SK-N-SH (cell line): ENCODE data around the gene MBP. TPM values are rescaled to one million over a fixed set of nuclear protein-coding genes. Genes with fewer than 3 reads are reported as not detected.

Experiments used
- CTCF ChIA-PET: fragments of 300-600, 350-600 bp; formaldehyde crosslinking; extraction: SDS; loops from one replicate; lab custom pipeline; 2021; lab: Yijun Ruan, JAX
- POLR2A ChIA-PET: fragments of 350-600 bp; sonication (Branson Sonifier 250); formaldehyde crosslinking; extraction: SDS; loops from one replicate; lab custom pipeline; 2020; ENCODE audit warnings: antibody characterized with exemption, inconsistent platforms; lab: Yijun Ruan, JAX
- DNase-seq: peaks from one replicate; pipeline ENCODE4 v3.0.0; 2012
- H2AFZ ChIP-seq: fragments of 200-600 bp; sonication (generic); 2 replicates; pipeline ENCODE4 v1.8.1; 2016; ENCODE audit warnings: antibody characterized with exemption, mild to moderate bottlenecking, low read depth
- H3F3A ChIP-seq: fragments of 200-600 bp; sonication (generic); replicated peaks from 2 replicates; pipeline ENCODE3; 2016; ENCODE audit warnings: antibody characterized with exemption, mild to moderate bottlenecking; ENCODE audit not compliant: insufficient read depth
- H3K27ac ChIP-seq, 2 experiments: fragments of 200-500 bp in 1 of 2; fragments of 200-600 bp in 1 of 2; sonication (Bioruptor generic) in 1 of 2; sonication (generic), shearing (Covaris generic) in 1 of 2; 2 replicates each; pipeline versions ENCODE4 v1.5.1 to v1.6.1; 2014 to 2016; ENCODE audit warnings: low read depth in 2 of 2, inconsistent platforms in 1 of 2, low read length in 1 of 2, mild to moderate bottlenecking in 1 of 2, mixed read lengths in 1 of 2
- H3K27me3 ChIP-seq: fragments of 200-600 bp; sonication (generic), shearing (Covaris generic); 2 replicates; pipeline ENCODE4 v1.6.1; 2016; ENCODE audit warnings: mixed run types; ENCODE audit not compliant: insufficient read depth
- H3K36me3 ChIP-seq, 2 experiments: fragments of 200-500 bp in 1 of 2; fragments of 200-600 bp in 1 of 2; sonication (Bioruptor generic) in 1 of 2; sonication (generic) in 1 of 2; replicated peaks in 1 of 2; 2 replicates each; pipeline versions ENCODE3 to v1.5.1; 2014 to 2016; ENCODE audit warnings: low read length in 1 of 2, mild to moderate bottlenecking in 1 of 2; ENCODE audit not compliant: insufficient read depth in 2 of 2, control insufficient read depth in 1 of 2
- H3K4me1 ChIP-seq, 2 experiments: fragments of 200-500 bp in 1 of 2; fragments of 200-600 bp in 1 of 2; sonication (Bioruptor generic) in 1 of 2; sonication (generic), shearing (Covaris generic) in 1 of 2; 2 replicates each; pipeline versions ENCODE4 v1.5.1 to v1.6.1; 2014 to 2016; ENCODE audit warnings: low read depth in 1 of 2, low read length in 1 of 2, mixed run types in 1 of 2; ENCODE audit not compliant: insufficient read depth in 2 of 2, control insufficient read depth in 1 of 2
- H3K4me2 ChIP-seq: fragments of 200-600 bp; sonication (generic), shearing (Covaris generic); 2 replicates; pipeline ENCODE4 v1.6.1; 2017; ENCODE audit warnings: mixed run types
- H3K4me3 ChIP-seq, 2 experiments: fragments of 200-500 bp in 1 of 2; fragments of 200-600 bp in 1 of 2; sonication (Bioruptor generic) in 1 of 2; sonication (generic), shearing (Covaris generic) in 1 of 2; 2 replicates each; pipeline versions ENCODE4 v1.5.1 to v1.8.1; 2014 to 2016; ENCODE audit warnings: low read depth in 2 of 2, inconsistent platforms in 1 of 2, low read length in 1 of 2, mild to moderate bottlenecking in 1 of 2, mixed read lengths in 1 of 2, moderate library complexity in 1 of 2
- H3K79me2 ChIP-seq: fragments of 200-600 bp; sonication (generic); 2 replicates; pipeline ENCODE4 v1.8.1; 2017; ENCODE audit warnings: mild to moderate bottlenecking; ENCODE audit not compliant: insufficient read depth
- H3K9ac ChIP-seq: fragments of 200-600 bp; sonication (generic); 2 replicates; pipeline ENCODE4 v1.6.1; 2017; ENCODE audit warnings: mixed run types
- H3K9me2 ChIP-seq: fragments of 200-600 bp; sonication (generic); 2 replicates; pipeline ENCODE4 v1.6.1; 2017; ENCODE audit warnings: mixed run types
- H3K9me3 ChIP-seq: fragments of 200-600 bp; sonication (generic); 2 replicates; pipeline ENCODE4 v1.6.1; 2017; ENCODE audit warnings: mixed run types, mild to moderate bottlenecking, moderate library complexity
- H4K20me1 ChIP-seq: fragments of 200-600 bp; sonication (generic); 2 replicates; pipeline ENCODE4 v1.6.1; 2017; ENCODE audit warnings: mild to moderate bottlenecking, mixed run types; ENCODE audit not compliant: insufficient read depth
- CHD2 ChIP-seq: fragments of 150-350 bp; IDR thresholded peaks from 2 replicates; pipeline ENCODE4 v1.6.1; 2018; ENCODE audit warnings: low read length; ENCODE audit not compliant: partially characterized antibody
- ELF1 ChIP-seq: IDR thresholded peaks from 2 replicates; pipeline ENCODE4 v1.4.0; 2012
- EZH2phosphoT487 ChIP-seq: fragments of 200-600 bp; sonication (generic); IDR thresholded peaks from 2 replicates; pipeline ENCODE4 v1.6.1; 2017; ENCODE audit warnings: low read depth, mixed run types, mild to moderate bottlenecking, antibody characterized with exemption, moderate library complexity, borderline replicate concordance
- FOXJ3 ChIP-seq: sonication (generic); formaldehyde crosslinking; IDR thresholded peaks from 2 replicates; pipeline ENCODE4 v1.5.1; 2020; ENCODE audit warnings: mild to moderate bottlenecking, missing genetic modification reagents
- GATA2 ChIP-seq: sonication (generic); formaldehyde crosslinking; IDR thresholded peaks from 2 replicates; pipeline ENCODE4 v1.5.0; 2020; ENCODE audit warnings: mild to moderate bottlenecking, missing genetic modification reagents
- JUND ChIP-seq: IDR thresholded peaks from 2 replicates; pipeline ENCODE4 v1.4.0; 2012
- MEF2A ChIP-seq: IDR thresholded peaks from 2 replicates; pipeline ENCODE4 v1.4.0; 2012; ENCODE audit warnings: low read depth, borderline replicate concordance
- MXI1 ChIP-seq: IDR thresholded peaks from 2 replicates; pipeline ENCODE4 v1.6.1; 2012; ENCODE audit warnings: mild to moderate bottlenecking, low read depth, low read length, improper control_type of control experiment
- NRF1 ChIP-seq: IDR thresholded peaks from 2 replicates; pipeline ENCODE4 v1.6.1; 2012; ENCODE audit warnings: low read depth, mild to moderate bottlenecking, low read length
- RFX5 ChIP-seq: IDR thresholded peaks from 2 replicates; pipeline ENCODE4 v1.6.1; 2012; ENCODE audit warnings: mild to moderate bottlenecking, improper control_type of control experiment, low read length
- RXRA ChIP-seq: IDR thresholded peaks from 2 replicates; pipeline ENCODE4 v1.4.0; 2012; ENCODE audit warnings: low read depth, mild to moderate bottlenecking, borderline replicate concordance
- SMC3 ChIP-seq: IDR thresholded peaks from 2 replicates; pipeline ENCODE4 v1.6.1; 2012; ENCODE audit warnings: low read depth, low read length, improper control_type of control experiment
- TEAD4 ChIP-seq: IDR thresholded peaks from 2 replicates; pipeline ENCODE4 v1.4.0; 2012; ENCODE audit warnings: mild to moderate bottlenecking, borderline replicate concordance; ENCODE audit not compliant: insufficient read depth
- WGBS: methylation state at CpG from one replicate; pipeline ENCODE4 v1.1.6; 2017; ENCODE audit warnings: low lambda C conversion rate; 5-methylcytosine and 5-hydroxymethylcytosine counted together
- polyA plus RNA-seq, 3 experiments: library from polyadenylated mRNA; depleted of rRNA; stranded (reverse); fragments of >200 nt; gene quantifications; 2 replicates each; pipeline ENCODE4 v1.2.3, GENCODE V29; 2012
- TF ChIP-seq, protein P1 (sequence below): IDR thresholded peaks from 2 replicates; pipeline ENCODE4 v1.6.1; 2012; ENCODE audit warnings: mild to moderate bottlenecking, low read depth, low read length, moderate library complexity
- TF ChIP-seq, protein P2 (sequence below): IDR thresholded peaks from 2 replicates; pipeline ENCODE4 v1.4.0; 2012; ENCODE audit warnings: low read depth, borderline replicate concordance
- TF ChIP-seq, protein P3 (sequence below): IDR thresholded peaks from 2 replicates; pipeline ENCODE4 v1.4.0; 2012; ENCODE audit warnings: low read depth, borderline replicate concordance
- TF ChIP-seq, protein P4 (sequence below): fragments of 200-600 bp; sonication (generic); IDR thresholded peaks from 2 replicates; pipeline ENCODE4 v1.6.1; 2017; ENCODE audit warnings: antibody characterized with exemption, mild to moderate bottlenecking, moderate library complexity
- TF ChIP-seq, protein P5 (sequence below): IDR thresholded peaks from 2 replicates; pipeline ENCODE4 v1.4.0; 2012; ENCODE audit warnings: low read depth
- TF ChIP-seq, protein P6 (sequence below): fragments of 150-350 bp; IDR thresholded peaks from 2 replicates; pipeline ENCODE4 v1.6.1; 2017; ENCODE audit warnings: antibody characterized with exemption, low read length, low read depth, borderline replicate concordance

Gene MBP
- polyA plus RNA-seq, 1 of the 3 experiments (the other 2 are of a cell fraction) = 1.6 TPM

DNA sequence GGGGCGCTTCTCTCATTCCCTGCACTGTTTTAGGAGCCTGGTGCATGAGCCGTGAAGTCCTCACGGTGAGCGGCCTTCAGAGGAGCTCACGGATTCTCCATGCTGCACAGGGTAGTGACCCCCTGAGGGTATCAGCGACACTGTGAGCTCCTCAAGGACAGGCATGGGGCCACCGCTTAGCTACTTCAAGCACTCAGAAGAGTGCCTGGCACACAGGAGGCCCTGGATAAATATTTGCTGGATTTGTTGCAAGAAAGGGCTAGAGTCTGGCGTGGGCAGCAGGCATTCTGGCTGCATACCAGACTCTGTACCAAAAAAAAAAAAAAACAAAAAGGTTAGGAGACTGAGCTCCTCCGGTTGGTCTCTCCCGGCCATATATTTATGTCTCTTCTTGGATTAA is 5.7 kb upstream of the MBP start:
- TF ChIP-seq TEAD4 (no peak), JUND (no peak), ELF1 (no peak), RFX5 (no peak)
- TF ChIP-seq, protein P1, sequence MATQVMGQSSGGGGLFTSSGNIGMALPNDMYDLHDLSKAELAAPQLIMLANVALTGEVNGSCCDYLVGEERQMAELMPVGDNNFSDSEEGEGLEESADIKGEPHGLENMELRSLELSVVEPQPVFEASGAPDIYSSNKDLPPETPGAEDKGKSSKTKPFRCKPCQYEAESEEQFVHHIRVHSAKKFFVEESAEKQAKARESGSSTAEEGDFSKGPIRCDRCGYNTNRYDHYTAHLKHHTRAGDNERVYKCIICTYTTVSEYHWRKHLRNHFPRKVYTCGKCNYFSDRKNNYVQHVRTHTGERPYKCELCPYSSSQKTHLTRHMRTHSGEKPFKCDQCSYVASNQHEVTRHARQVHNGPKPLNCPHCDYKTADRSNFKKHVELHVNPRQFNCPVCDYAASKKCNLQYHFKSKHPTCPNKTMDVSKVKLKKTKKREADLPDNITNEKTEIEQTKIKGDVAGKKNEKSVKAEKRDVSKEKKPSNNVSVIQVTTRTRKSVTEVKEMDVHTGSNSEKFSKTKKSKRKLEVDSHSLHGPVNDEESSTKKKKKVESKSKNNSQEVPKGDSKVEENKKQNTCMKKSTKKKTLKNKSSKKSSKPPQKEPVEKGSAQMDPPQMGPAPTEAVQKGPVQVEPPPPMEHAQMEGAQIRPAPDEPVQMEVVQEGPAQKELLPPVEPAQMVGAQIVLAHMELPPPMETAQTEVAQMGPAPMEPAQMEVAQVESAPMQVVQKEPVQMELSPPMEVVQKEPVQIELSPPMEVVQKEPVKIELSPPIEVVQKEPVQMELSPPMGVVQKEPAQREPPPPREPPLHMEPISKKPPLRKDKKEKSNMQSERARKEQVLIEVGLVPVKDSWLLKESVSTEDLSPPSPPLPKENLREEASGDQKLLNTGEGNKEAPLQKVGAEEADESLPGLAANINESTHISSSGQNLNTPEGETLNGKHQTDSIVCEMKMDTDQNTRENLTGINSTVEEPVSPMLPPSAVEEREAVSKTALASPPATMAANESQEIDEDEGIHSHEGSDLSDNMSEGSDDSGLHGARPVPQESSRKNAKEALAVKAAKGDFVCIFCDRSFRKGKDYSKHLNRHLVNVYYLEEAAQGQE = no peak
- ChIA-PET CTCF (no interaction called here), POLR2A (interaction anchor here (0.6 kb wide), 2 partner anchors 9 to 60 kb away, joined by 4 read pairs; no protein-coding TSS in a partner anchor)
- no peak for DNase-seq
- WGBS = 79% methylated on average over 5 of the region's 10 CpGs
- Histone ChIP-seq H3K9me2 (no peaks in the 10 kb centered on the region), H4K20me1 (no peaks in the 10 kb centered on the region), H3K27me3 (no peaks in the 10 kb centered on the region), H3K9me3 (no peaks in the 10 kb centered on the region), H3K9ac (no peak overlapping the region), H3K4me1 (no peaks in the 10 kb centered on the region), H2AFZ (no peak overlapping the region), H3K79me2 (no peaks in the 10 kb centered on the region), H3K4me3 (no peak overlapping the region), H3K4me2 (no peak overlapping the region), H3K36me3 (no peaks in the 10 kb centered on the region), H3F3A (peaks cover 4% of the 10 kb centered on the region), H3K27ac (no peak overlapping the region)

DNA sequence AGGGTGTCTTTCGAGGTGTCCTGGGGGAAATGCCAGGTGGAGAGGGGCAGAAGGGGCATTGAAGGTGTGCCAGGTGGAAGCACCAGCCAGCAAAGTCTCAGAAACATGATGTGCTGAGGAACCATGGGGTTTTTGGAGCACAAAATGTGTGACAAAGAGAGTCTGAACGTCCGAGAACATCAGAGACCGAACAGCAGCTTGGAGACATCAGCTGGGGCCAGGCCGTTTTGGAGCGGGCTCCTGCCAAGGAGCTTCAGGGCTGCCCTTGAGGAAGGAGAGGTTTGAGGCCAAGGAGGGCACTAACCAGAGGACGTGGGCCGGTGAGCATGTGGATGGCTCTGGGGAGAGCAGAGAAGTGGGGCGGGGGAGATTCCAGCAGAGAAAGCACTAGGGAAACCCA is 5.3 kb upstream of the MBP start:
- H3K4me2 ChIP-seq = no peak overlapping the region
- no peak overlapping the region for H3K9ac ChIP-seq
- H3K4me3 ChIP-seq = no peak overlapping the region
- peaks cover 4% of the 10 kb centered on the region for H3F3A ChIP-seq
- H3K9me2 ChIP-seq = no peaks in the 10 kb centered on the region
- POLR2A ChIA-PET = interaction anchor here (0.6 kb wide), 1 partner anchor 10 kb away, joined by 4 read pairs; no protein-coding TSS in a partner anchor
- DNase-seq = no peak
- CTCF ChIA-PET = no interaction called here
- H3K27ac ChIP-seq = no peak overlapping the region
- 87% methylated on average over 9 of the region's 9 CpGs for WGBS
- no peaks in the 10 kb centered on the region for H3K27me3 ChIP-seq
- no peaks in the 10 kb centered on the region for H3K36me3 ChIP-seq
- H3K9me3 ChIP-seq = no peaks in the 10 kb centered on the region
- no peaks in the 10 kb centered on the region for H3K4me1 ChIP-seq
- no peaks in the 10 kb centered on the region for H4K20me1 ChIP-seq
- H2AFZ ChIP-seq = no peak overlapping the region
- H3K79me2 ChIP-seq = no peaks in the 10 kb centered on the region
- TF ChIP-seq, protein P2, sequence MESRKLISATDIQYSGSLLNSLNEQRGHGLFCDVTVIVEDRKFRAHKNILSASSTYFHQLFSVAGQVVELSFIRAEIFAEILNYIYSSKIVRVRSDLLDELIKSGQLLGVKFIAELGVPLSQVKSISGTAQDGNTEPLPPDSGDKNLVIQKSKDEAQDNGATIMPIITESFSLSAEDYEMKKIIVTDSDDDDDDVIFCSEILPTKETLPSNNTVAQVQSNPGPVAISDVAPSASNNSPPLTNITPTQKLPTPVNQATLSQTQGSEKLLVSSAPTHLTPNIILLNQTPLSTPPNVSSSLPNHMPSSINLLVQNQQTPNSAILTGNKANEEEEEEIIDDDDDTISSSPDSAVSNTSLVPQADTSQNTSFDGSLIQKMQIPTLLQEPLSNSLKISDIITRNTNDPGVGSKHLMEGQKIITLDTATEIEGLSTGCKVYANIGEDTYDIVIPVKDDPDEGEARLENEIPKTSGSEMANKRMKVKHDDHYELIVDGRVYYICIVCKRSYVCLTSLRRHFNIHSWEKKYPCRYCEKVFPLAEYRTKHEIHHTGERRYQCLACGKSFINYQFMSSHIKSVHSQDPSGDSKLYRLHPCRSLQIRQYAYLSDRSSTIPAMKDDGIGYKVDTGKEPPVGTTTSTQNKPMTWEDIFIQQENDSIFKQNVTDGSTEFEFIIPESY = no peak
- TF ChIP-seq GATA2 (CRISPR knock-in tag) (no peak), EZH2phosphoT487 (no peak), RXRA (no peak), FOXJ3 (CRISPR knock-in tag) (no peak), MEF2A (no peak), CHD2 (no peak), JUND (no peak), SMC3 (no peak), NRF1 (no peak), MXI1 (no peak)
- TF ChIP-seq, protein P3, sequence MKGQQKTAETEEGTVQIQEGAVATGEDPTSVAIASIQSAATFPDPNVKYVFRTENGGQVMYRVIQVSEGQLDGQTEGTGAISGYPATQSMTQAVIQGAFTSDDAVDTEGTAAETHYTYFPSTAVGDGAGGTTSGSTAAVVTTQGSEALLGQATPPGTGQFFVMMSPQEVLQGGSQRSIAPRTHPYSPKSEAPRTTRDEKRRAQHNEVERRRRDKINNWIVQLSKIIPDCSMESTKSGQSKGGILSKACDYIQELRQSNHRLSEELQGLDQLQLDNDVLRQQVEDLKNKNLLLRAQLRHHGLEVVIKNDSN = no peak
- TF ChIP-seq, protein P4, sequence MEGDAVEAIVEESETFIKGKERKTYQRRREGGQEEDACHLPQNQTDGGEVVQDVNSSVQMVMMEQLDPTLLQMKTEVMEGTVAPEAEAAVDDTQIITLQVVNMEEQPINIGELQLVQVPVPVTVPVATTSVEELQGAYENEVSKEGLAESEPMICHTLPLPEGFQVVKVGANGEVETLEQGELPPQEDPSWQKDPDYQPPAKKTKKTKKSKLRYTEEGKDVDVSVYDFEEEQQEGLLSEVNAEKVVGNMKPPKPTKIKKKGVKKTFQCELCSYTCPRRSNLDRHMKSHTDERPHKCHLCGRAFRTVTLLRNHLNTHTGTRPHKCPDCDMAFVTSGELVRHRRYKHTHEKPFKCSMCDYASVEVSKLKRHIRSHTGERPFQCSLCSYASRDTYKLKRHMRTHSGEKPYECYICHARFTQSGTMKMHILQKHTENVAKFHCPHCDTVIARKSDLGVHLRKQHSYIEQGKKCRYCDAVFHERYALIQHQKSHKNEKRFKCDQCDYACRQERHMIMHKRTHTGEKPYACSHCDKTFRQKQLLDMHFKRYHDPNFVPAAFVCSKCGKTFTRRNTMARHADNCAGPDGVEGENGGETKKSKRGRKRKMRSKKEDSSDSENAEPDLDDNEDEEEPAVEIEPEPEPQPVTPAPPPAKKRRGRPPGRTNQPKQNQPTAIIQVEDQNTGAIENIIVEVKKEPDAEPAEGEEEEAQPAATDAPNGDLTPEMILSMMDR = no peak
- TF ChIP-seq, protein P5, sequence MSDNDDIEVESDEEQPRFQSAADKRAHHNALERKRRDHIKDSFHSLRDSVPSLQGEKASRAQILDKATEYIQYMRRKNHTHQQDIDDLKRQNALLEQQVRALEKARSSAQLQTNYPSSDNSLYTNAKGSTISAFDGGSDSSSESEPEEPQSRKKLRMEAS = no peak
- TF ChIP-seq, protein P6, sequence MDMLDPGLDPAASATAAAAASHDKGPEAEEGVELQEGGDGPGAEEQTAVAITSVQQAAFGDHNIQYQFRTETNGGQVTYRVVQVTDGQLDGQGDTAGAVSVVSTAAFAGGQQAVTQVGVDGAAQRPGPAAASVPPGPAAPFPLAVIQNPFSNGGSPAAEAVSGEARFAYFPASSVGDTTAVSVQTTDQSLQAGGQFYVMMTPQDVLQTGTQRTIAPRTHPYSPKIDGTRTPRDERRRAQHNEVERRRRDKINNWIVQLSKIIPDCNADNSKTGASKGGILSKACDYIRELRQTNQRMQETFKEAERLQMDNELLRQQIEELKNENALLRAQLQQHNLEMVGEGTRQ = no peak
